ENCODE results near the gene SLC4A4. TPM values are rescaled to one million over a fixed set of nuclear protein-coding genes. Genes with fewer than 3 reads are reported as not detected.

The SLC4A4 gene
- total and polyA plus RNA-seq, 12 donors = 1.3 to 34.5 (median 25.1) TPM

GRCh38 chr4:71609167-71609566, 270.3 kb downstream of the SLC4A4 start:
- H3K4me3 ChIP-seq = no peak overlapping the region
- no peaks in the 10 kb centered on the region for H3K4me1 ChIP-seq
- peaks cover 0 to 4% (median 0%) of the 10 kb centered on the region in 7 donors for H3K27me3 ChIP-seq
- no peaks in the 10 kb centered on the region for H3K36me3 ChIP-seq
- no peak for TF ChIP-seq CTCF (IDR thresholded peaks at IDR 0.05)
- intact Hi-C loops (cut with DNase I) = no loop called here
- H3K27ac ChIP-seq = no peak overlapping the region
- no peaks in the 10 kb centered on the region for H3K9me3 ChIP-seq
- WGBS, 2 donors = 96 to 98% methylated on average over 2 of the region's 2 CpGs
- ATAC-seq (no peak), DNase-seq (no peak)

DNA sequence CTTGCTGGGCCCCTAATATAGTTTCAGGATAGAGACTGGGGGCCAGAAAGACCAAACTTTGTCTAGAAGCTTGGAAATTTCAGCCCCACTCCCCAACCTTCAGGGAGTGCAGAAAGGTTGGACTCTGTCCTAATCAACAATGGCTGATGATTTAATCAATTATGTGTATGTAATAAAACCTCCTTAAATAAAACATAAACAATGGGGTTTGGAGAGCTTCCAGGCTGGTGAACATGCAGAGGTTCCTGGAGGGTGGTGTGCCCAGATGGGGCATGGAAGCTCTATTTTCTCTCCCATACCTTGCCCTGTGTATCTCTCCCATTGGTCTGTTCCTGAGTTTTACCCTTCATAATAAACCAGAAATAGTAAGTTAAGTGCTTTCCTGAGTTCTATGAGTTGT, 270.8 kb downstream of the SLC4A4 start:
- no peak for ATAC-seq
- no peaks in the 10 kb centered on the region for H3K4me1 ChIP-seq
- H3K4me3 ChIP-seq = no peak overlapping the region
- TF ChIP-seq CTCF (IDR thresholded peaks at IDR 0.05) = no peak
- H3K9me3 ChIP-seq = no peaks in the 10 kb centered on the region
- no peaks in the 10 kb centered on the region for H3K36me3 ChIP-seq
- peaks cover 0 to 4% (median 0%) of the 10 kb centered on the region in 7 donors for H3K27me3 ChIP-seq
- H3K27ac ChIP-seq = no peak overlapping the region
- no peak for DNase-seq
- intact Hi-C loops (cut with DNase I) = no loop called here

DNA sequence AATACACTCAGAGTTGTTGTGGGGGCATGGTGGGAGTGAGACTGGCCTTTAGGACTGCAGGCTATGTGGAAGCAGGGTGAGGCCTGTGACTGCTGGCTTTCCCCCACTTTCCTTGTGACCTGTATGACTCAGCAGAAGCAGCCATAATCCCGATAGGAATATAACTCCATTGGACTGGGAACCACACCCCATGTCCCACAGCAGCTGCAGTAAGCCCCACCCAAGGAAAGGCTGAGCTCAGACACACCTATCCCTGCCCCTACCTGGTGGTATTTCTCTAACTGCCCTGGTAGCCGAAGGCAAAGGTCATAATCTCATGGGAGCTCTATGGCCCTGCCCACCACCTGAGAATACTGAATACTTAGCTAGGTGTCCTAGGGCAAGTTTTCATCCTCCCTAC, 275.8 kb downstream of the SLC4A4 start:
- H3K9me3 ChIP-seq = peaks cover 0 to 11% (median 0%) of the 10 kb centered on the region in 11 donors
- no peaks in the 10 kb centered on the region for H3K27me3 ChIP-seq
- no peak for TF ChIP-seq CTCF (IDR thresholded peaks at IDR 0.05)
- H3K4me3 ChIP-seq = no peak overlapping the region
- no peak overlapping the region for H3K27ac ChIP-seq
- no peaks in the 10 kb centered on the region for H3K4me1 ChIP-seq
- no peak for ATAC-seq
- 88 to 93% methylated on average over 2 of the region's 2 CpGs for WGBS, 2 donors
- H3K36me3 ChIP-seq = no peaks in the 10 kb centered on the region
- intact Hi-C loops (cut with DNase I) = no loop called here
- DNase-seq = no peak

- no peaks in the 10 kb centered on the region for H3K27me3 ChIP-seq
- no peak overlapping the region for H3K27ac ChIP-seq
- H3K4me1 ChIP-seq = no peaks in the 10 kb centered on the region
- intact Hi-C loops (cut with DNase I) = no loop called here
- DNase-seq = no peak
- peaks cover 0 to 21% (median 0%) of the 10 kb centered on the region in 11 donors for H3K9me3 ChIP-seq
- no peak for TF ChIP-seq CTCF (IDR thresholded peaks at IDR 0.05)
- H3K36me3 ChIP-seq = no peaks in the 10 kb centered on the region
- no peak for ATAC-seq
- H3K4me3 ChIP-seq = no peak overlapping the region
- WGBS, 2 donors = 85 to 92% methylated on average over 3 of the region's 3 CpGs
Observed at GRCh38 chr4:71616168-71616811, 277.5 kb downstream of the SLC4A4 start.

Measured in heart right ventricle (tissue), 16 donors.